Peyer's patch (tissue), 4 donors: Measurements from ENCODE around the gene CYP4F12. TPM values are rescaled to one million over a fixed set of nuclear protein-coding genes. Genes with fewer than 3 reads are reported as not detected.
A peak's percentile ranks its signal among the peaks of the same experiment; 100 is the strongest.
"Not testable (repeated sequence)": the region's sequence is repeated elsewhere in the genome, so short reads cannot be mapped to it uniquely, and the experiment has no call there.

Experiments
- DNase-seq, 3 donors: peaks; one replicate each; pipeline ENCODE4 v3.0.0-alpha.2; 2017 to 2019
- H3K27ac ChIP-seq, 4 donors: fragments of 200-600 bp; sonication (generic); one replicate each; pipeline ENCODE4 v1.5.1; 2016 to 2019
- H3K27me3 ChIP-seq, 2 donors: fragments of 200-600 bp; sonication (generic); one replicate each; pipeline ENCODE4 v1.5.1; 2019
- H3K36me3 ChIP-seq, 3 donors: fragments of 200-600 bp; sonication (generic); one replicate each; pipeline ENCODE4 v1.5.1; 2016 to 2019
- H3K4me1 ChIP-seq, 4 donors: fragments of 200-600 bp; sonication (generic); one replicate each; pipeline ENCODE4 v1.5.1; 2016 to 2019
- H3K4me3 ChIP-seq, 4 donors: fragments of 200-600 bp; sonication (generic); 1 replicate in 3 of 4; 2 replicates in 1 of 4; pipeline ENCODE4 v1.5.1; 2016 to 2019; ENCODE audit warnings: mild to moderate bottlenecking in 1 of 4
- H3K9me3 ChIP-seq, 4 donors: fragments of 200-600 bp; sonication (generic); one replicate each; pipeline ENCODE4 v1.5.1; 2016 to 2019; ENCODE audit warnings: mild to moderate bottlenecking in 1 of 4
- CTCF ChIP-seq, 6 experiments: fragments of 450-650 bp in 4 of 6; fragments of 200-600 bp in 2 of 6; sonication (generic) in 1 of 6; IDR thresholded peaks; one replicate each; pipeline ENCODE4 v1.5.1; 2017 to 2019; ENCODE audit warnings: antibody characterized with exemption in 6 of 6, mild to moderate bottlenecking in 3 of 6, moderate library complexity in 1 of 6
- POLR2A ChIP-seq, 2 donors: fragments of 450-650 bp; IDR thresholded peaks; one replicate each; pipeline ENCODE4 v1.5.1; 2017; ENCODE audit warnings: antibody characterized with exemption in 2 of 2, mild to moderate bottlenecking in 2 of 2, moderate library complexity in 2 of 2
- total RNA-seq, 4 donors: library from RNA; depleted of rRNA; stranded (reverse); fragments of >200 nt; gene quantifications; one replicate each; pipeline ENCODE4 v1.1.0, GENCODE V29; 2016

The CYP4F12 gene
- total RNA-seq, 4 donors from 2014 or later: 64.4 to 736 (median 551) TPM

DNA sequence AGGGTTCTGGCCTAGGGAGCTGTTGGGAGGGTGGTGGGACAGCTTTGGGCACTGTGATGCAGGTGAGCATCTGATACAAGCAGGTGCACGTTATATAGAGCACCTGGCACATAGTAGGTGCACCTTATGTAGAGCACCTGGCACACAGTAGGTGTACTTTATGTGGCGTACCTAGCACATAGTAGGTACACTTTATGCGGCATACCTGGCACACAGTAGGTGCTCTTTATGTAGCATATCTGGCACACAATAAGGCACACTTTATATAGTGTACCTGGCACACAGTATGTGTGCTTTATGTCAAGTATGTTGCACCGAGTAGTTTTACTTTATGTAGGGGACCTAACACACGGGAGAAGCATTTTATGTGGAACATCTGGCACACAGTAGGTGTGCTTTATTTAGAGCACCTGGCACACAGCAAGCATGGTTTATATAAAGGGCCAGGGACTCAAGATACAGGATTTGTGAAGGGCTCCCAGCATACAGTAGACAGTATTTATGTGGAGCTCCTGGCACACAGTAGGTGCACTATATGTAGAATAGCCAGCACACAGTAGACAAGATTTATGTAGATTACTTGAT lies 1.6 kb upstream of the CYP4F12 start:
- H3K27ac ChIP-seq: peak overlapping the region in 2 of 4 donors; percentile 91 to 96
- TF ChIP-seq POLR2A (IDR thresholded peaks at IDR 0.05): no peak
- no peak for DNase-seq
- H3K4me3 ChIP-seq: no peak overlapping the region
- no peaks in the 10 kb centered on the region for H3K27me3 ChIP-seq
- no peaks in the 10 kb centered on the region for H3K9me3 ChIP-seq
- no peaks in the 10 kb centered on the region for H3K36me3 ChIP-seq
- H3K4me1 ChIP-seq: peaks cover 0 to 4% (median 0%) of the 10 kb centered on the region in 4 donors

DNA sequence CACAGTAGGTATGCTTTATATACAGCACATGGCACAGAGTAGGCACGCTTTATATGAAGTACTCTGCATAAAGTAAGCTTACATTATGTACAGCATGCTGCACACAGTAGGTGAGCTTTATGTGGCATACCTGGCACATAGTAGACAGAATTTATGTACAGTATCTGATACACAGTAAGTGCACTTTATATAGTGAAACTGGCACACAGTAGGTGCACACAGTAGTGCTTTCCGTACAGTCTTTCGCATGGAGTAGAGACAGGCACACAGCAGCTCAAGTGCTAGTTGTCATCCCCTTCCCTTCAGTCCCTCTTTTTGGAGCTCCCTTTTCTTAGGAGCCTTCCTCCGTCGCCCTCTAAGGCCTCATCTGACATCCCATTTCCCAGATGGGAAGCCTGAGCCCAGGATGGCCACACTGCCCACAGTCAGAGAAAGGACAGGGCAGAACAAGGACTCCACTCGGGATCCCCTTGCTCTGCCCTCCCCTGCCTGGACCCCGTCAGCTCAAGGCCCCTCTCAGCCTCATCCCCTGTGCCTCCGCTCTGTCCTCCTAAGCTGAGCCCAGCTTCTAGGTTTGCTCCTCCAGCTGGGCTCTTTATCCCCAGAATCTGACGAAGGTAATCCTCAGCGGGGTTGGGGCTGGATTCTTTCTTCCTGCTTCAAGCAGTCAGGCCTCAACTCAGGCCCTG lies 852 bp upstream of the CYP4F12 start:
- DNase-seq: no peak
- H3K4me1 ChIP-seq: no peaks in the 10 kb centered on the region
- H3K36me3 ChIP-seq: no peaks in the 10 kb centered on the region
- H3K4me3 ChIP-seq: no peak overlapping the region
- TF ChIP-seq POLR2A (IDR thresholded peaks at IDR 0.05) (no peak), CTCF (IDR thresholded peaks at IDR 0.05) (no peak)
- H3K27ac ChIP-seq: peak overlapping the region; percentile 38 to 96 (median 86)
- no peaks in the 10 kb centered on the region for H3K9me3 ChIP-seq
- H3K27me3 ChIP-seq: no peaks in the 10 kb centered on the region

- H3K27ac ChIP-seq: peak overlapping the region; percentile 38 to 96 (median 86)
- no peaks in the 10 kb centered on the region for H3K9me3 ChIP-seq
- peak overlapping the region in 3 of 4 donors; percentile 29 to 62 (median 55) for H3K4me3 ChIP-seq
- TF ChIP-seq CTCF (IDR thresholded peaks at IDR 0.05) (peak in 1 of 6 experiments; percentile 19), POLR2A (IDR thresholded peaks at IDR 0.05) (no peak)
- H3K4me1 ChIP-seq: no peaks in the 10 kb centered on the region
- no peaks in the 10 kb centered on the region for H3K27me3 ChIP-seq
- peak in 1 of 3 donors; percentile 75 for DNase-seq
- peaks cover 0 to 3% (median 0%) of the 10 kb centered on the region in 3 donors for H3K36me3 ChIP-seq
Observed at GRCh38 chr19:15673176-15673654, 328 bp downstream of the CYP4F12 start.

DNA sequence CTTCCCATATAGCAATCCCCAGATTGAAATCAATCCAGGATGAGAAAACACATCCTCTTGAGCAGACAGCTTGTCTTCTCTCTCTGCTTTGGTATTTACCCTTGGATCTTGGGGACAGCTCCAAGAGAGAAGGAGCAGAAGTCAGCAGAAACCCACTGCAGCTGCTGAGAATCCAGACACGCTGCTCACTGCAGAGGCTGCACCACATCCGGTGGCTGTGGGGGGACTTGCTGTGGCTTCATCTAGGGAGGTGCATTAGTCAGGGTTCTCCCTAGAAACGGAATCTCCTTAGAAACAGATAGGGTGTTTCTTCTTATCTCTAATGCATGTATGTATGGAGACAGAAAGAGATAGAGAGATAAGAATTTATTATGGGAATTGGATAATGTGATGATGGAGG lies 2.7 kb downstream of the CYP4F12 start:
- Histone ChIP-seq H3K27ac (peak overlapping the region in 2 of 4 donors; percentile 60 to 69), H3K36me3 (peaks cover 0 to 17% (median 0%) of the 10 kb centered on the region in 3 donors), H3K9me3 (no peaks in the 10 kb centered on the region), H3K4me3 (peak overlapping the region in 2 of 4 donors; percentile 34 to 49), H3K4me1 (no peaks in the 10 kb centered on the region), H3K27me3 (no peaks in the 10 kb centered on the region)
- TF ChIP-seq POLR2A (IDR thresholded peaks at IDR 0.05): no peak
- no peak for TF ChIP-seq CTCF (IDR thresholded peaks at IDR 0.05)
- DNase-seq: no peak

DNA sequence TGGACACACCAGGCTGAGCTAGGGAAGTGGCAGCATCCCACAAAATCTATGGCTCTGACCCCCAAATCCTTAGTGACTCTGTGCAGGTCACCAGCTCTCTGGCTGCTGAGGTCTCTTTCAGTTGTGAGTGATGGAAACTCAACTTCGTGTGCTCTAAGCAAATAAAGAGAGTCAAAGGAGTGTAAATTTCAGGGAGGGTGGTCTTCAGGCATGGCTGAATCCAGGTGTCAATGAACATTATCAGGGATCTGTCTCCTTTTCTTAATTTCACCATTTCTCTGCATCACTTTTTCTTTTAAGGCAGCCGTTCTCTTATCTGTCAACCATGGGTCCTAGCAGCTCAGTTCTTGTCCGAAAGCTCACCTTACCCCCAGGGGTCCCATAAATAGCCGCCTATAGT lies 6.2 kb downstream of the CYP4F12 start:
- H3K36me3 ChIP-seq: peaks cover 0 to 49% (median 0%) of the 10 kb centered on the region in 3 donors

DNA sequence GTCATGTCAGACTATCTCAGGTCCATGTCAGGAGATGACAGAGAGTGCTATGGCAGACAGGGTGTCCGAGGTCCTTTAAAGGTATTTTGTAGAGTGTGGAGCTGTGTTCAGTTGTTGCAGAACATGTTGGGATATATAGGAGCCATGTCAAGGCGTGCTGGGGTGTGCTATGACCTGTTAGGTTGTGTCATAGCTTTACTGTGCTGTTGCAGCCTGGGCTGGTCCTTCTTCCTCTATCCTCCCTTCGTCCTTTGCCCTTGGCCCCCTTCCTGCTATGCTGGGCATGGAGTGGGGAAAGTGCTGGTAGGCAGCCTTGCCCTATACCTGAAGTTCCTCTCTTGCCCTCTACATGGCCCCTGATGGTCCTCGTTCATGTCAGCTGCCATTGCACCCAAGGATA lies 7.0 kb downstream of the CYP4F12 start:
- not testable (repeated sequence) for DNase-seq, H3K9me3 ChIP-seq, H3K27me3 ChIP-seq, H3K4me1 ChIP-seq
- H3K27ac ChIP-seq: peak overlapping the region in 3 of 4 donors; percentile 46 to 81 (median 70)
- H3K4me3 ChIP-seq: peak overlapping the region in 1 of 4 donors; percentile 0
- peaks cover 0 to 57% (median 0%) of the 10 kb centered on the region in 3 donors for H3K36me3 ChIP-seq

More for the DNA sequence above, 6.2 kb downstream of the CYP4F12 start:
- Histone ChIP-seq H3K27me3 (no peaks in the 10 kb centered on the region), H3K9me3 (no peaks in the 10 kb centered on the region), H3K4me3 (peak overlapping the region in 1 of 4 donors; percentile 0), H3K27ac (no peak overlapping the region), H3K4me1 (no peaks in the 10 kb centered on the region)
- TF ChIP-seq CTCF (IDR thresholded peaks at IDR 0.05) (no peak), POLR2A (IDR thresholded peaks at IDR 0.05) (no peak)
- no peak for DNase-seq
